CD4-positive, alpha-beta T cell treated with Interferon gamma for 1 hour (primary cell): Measurements from ENCODE around the gene BRD7.
"Not testable (repeated sequence)": the region's sequence is repeated elsewhere in the genome, so short reads cannot be mapped to it uniquely, and the experiment has no call there.

Source experiments
- DNase-seq: peaks from one replicate; pipeline ENCODE4 v3.0.0-alpha.2; 2020

BRD7 gene

GRCh38 chr16:50354629-50355456 is 13.9 kb downstream of the BRD7 start:
- DNase-seq: no peak

- DNase-seq: no peak
Measured at GRCh38 chr16:50354082-50354481, 14.7 kb downstream of the BRD7 start.

GRCh38 chr16:50351952-50352351 is 16.8 kb downstream of the BRD7 start:
- no peak for DNase-seq

GRCh38 chr16:50351116-50351515 is 17.7 kb downstream of the BRD7 start:
- DNase-seq: no peak

GRCh38 chr16:50345210-50345609 is 23.6 kb downstream of the BRD7 start:
- DNase-seq: not testable (repeated sequence)

- not testable (repeated sequence) for DNase-seq
Measured at GRCh38 chr16:50343566-50343965, 25.2 kb downstream of the BRD7 start.

- no peak for DNase-seq
Measured at GRCh38 chr16:50340578-50340977, 28.2 kb downstream of the BRD7 start.

GRCh38 chr16:50338371-50339231 is 30.2 kb downstream of the BRD7 start:
- no peak for DNase-seq

GRCh38 chr16:50336884-50337283 is 31.9 kb downstream of the BRD7 start:
- no peak for DNase-seq

- DNase-seq: peak; percentile 32
Measured at GRCh38 chr16:50335196-50335958, 33.4 kb downstream of the BRD7 start.

GRCh38 chr16:50334106-50334975 is 34.4 kb downstream of the BRD7 start:
- DNase-seq: no peak

GRCh38 chr16:50332599-50332998 is 36.2 kb downstream of the BRD7 start:
- no peak for DNase-seq

- DNase-seq: no peak
Measured at GRCh38 chr16:50331570-50331969, 37.2 kb downstream of the BRD7 start.

GRCh38 chr16:50329446-50330189 is 39.2 kb downstream of the BRD7 start:
- no peak for DNase-seq

GRCh38 chr16:50326835-50327465 is 41.8 kb downstream of the BRD7 start:
- peak; percentile 62 for DNase-seq

- DNase-seq: no peak
Measured at GRCh38 chr16:50326264-50326663, 42.5 kb downstream of the BRD7 start.

GRCh38 chr16:50324345-50324744 is 44.4 kb downstream of the BRD7 start:
- DNase-seq: no peak

- DNase-seq: no peak
Measured at GRCh38 chr16:50323335-50324011, 45.3 kb downstream of the BRD7 start.

GRCh38 chr16:50322333-50322732 is 46.5 kb downstream of the BRD7 start:
- no peak for DNase-seq

- no peak for DNase-seq
Measured at GRCh38 chr16:50320310-50320709, 48.5 kb downstream of the BRD7 start.
